AG04450 (cell line): ENCODE data around the gene FHL3. TPM values are rescaled to one million over a fixed set of nuclear protein-coding genes. Genes with fewer than 3 reads are reported as not detected.

Experiments
- CTCF ChIA-PET: fragments of 300-600, 350-600 bp; formaldehyde crosslinking; extraction: SDS; loops from one replicate; lab custom pipeline; 2022; ENCODE audit warnings: antibody characterized with exemption, inconsistent platforms; lab: Charles Lee
- POLR2A ChIA-PET: fragments of 350-600 bp; formaldehyde crosslinking; extraction: SDS; loops from one replicate; lab custom pipeline; 2021; ENCODE audit warnings: antibody characterized with exemption, inconsistent platforms; lab: Yijun Ruan, JAX
- DNase-seq: peaks from one replicate; pipeline ENCODE4 v3.0.0-alpha.2; 2011; ENCODE audit warnings: low read depth, low spot score
- H3K27ac ChIP-seq: one replicate; pipeline ENCODE4 v1.5.1; 2012; ENCODE audit warnings: low read depth, low read length, control low read depth
- H3K27me3 ChIP-seq: one replicate; pipeline ENCODE4 v1.6.0; 2012; ENCODE audit warnings: low read length; ENCODE audit not compliant: control insufficient read depth, insufficient read depth
- H3K4me3 ChIP-seq: 2 replicates; pipeline ENCODE4 v1.5.1; 2011; ENCODE audit warnings: mild to moderate bottlenecking, low read depth, low read length, control low read depth
- H3K9me3 ChIP-seq: 2 replicates; pipeline ENCODE4 v1.5.1; 2012; ENCODE audit warnings: low read length; ENCODE audit not compliant: control insufficient read depth, insufficient read depth
- polyA plus RNA-seq: library from polyadenylated mRNA; depleted of rRNA; stranded (reverse); fragments of >200 nt; gene quantifications from 2 replicates; pipeline ENCODE4 v1.2.3, GENCODE V29; 2011
- TF ChIP-seq, protein P1 (sequence below): IDR thresholded peaks from 2 replicates; pipeline ENCODE4 v1.5.1; 2011; ENCODE audit warnings: low read depth, low read length, control low read depth, inconsistent platforms

FHL3 gene
- polyA plus RNA-seq, 1 experiment = 10.0 TPM

DNA sequence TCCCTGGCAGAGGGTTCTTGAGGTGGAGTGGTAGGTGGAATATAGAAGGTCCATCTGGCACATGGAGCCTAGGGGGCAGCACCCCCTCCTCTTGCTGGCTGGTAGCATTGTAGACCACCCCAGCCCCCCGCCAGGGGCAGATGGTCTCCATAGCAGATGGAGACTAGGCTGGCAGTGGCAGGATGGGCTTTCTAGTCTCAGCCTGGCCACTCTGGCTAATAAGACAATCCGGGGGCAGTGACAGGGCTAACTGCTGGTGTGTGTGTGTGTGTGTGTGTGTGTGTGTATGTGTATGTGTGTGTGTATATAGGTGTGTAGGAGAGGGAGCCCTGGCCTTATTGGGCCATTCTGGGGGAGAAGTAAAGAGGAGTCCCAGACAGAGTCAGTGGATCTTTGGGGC, 23.4 kb upstream of the FHL3 start:
- ChIA-PET POLR2A (interaction anchor here (0.9 to 1.0 kb wide), 2 partner anchors 8 to 108 kb away, joined by 3 to 4 read pairs; no protein-coding TSS in a partner anchor), CTCF (interaction anchor here (1.0 to 4.8 kb wide), 4 partner anchors 9 to 809 kb away, joined by 3 to 39 read pairs (median 20); no protein-coding TSS in a partner anchor)
- H3K4me3 ChIP-seq = no peak overlapping the region
- TF ChIP-seq, protein P1, sequence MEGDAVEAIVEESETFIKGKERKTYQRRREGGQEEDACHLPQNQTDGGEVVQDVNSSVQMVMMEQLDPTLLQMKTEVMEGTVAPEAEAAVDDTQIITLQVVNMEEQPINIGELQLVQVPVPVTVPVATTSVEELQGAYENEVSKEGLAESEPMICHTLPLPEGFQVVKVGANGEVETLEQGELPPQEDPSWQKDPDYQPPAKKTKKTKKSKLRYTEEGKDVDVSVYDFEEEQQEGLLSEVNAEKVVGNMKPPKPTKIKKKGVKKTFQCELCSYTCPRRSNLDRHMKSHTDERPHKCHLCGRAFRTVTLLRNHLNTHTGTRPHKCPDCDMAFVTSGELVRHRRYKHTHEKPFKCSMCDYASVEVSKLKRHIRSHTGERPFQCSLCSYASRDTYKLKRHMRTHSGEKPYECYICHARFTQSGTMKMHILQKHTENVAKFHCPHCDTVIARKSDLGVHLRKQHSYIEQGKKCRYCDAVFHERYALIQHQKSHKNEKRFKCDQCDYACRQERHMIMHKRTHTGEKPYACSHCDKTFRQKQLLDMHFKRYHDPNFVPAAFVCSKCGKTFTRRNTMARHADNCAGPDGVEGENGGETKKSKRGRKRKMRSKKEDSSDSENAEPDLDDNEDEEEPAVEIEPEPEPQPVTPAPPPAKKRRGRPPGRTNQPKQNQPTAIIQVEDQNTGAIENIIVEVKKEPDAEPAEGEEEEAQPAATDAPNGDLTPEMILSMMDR = 0 out of 2 replicates have a peak, but pooled peaks have one; percentile 8
- peak overlapping the region; percentile 80 for H3K27ac ChIP-seq
- no peaks in the 10 kb centered on the region for H3K27me3 ChIP-seq
- DNase-seq = no peak
- H3K9me3 ChIP-seq = no peaks in the 10 kb centered on the region

DNA sequence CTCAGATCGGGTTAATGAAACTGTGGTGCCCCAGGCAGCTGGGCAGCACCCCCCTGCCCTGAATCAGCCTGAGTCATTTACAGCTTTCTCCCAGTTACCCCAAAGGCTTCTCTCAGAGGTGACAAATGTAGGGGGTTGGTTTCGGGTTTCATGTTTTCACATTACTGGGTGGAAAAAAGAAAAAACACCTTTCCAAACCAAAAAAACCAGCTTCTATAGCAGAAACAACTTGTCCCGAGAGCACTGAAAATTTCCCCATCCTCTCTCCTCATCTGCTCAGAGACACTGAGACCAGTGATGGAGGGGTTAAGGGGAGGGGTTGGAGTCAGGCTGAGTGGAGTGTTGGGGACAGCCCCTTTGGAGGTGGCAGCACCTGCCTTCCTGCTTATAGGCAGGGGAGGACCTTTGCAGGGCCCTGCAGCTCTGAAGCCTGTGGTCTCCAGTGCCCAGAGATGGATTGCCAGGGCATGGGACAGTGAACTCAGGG, 22.8 kb upstream of the FHL3 start:
- Histone ChIP-seq H3K27me3 (no peaks in the 10 kb centered on the region), H3K9me3 (no peaks in the 10 kb centered on the region), H3K27ac (no peak overlapping the region), H3K4me3 (no peak overlapping the region)
- TF ChIP-seq, protein P1 = no peak
- no peak for DNase-seq
- ChIA-PET CTCF (interaction anchor here (0.9 to 4.8 kb wide), 5 partner anchors 9 to 806 kb away, joined by 3 to 39 read pairs (median 18); partner anchors contain the start of gene SF3A3), POLR2A (no interaction called here)

DNA sequence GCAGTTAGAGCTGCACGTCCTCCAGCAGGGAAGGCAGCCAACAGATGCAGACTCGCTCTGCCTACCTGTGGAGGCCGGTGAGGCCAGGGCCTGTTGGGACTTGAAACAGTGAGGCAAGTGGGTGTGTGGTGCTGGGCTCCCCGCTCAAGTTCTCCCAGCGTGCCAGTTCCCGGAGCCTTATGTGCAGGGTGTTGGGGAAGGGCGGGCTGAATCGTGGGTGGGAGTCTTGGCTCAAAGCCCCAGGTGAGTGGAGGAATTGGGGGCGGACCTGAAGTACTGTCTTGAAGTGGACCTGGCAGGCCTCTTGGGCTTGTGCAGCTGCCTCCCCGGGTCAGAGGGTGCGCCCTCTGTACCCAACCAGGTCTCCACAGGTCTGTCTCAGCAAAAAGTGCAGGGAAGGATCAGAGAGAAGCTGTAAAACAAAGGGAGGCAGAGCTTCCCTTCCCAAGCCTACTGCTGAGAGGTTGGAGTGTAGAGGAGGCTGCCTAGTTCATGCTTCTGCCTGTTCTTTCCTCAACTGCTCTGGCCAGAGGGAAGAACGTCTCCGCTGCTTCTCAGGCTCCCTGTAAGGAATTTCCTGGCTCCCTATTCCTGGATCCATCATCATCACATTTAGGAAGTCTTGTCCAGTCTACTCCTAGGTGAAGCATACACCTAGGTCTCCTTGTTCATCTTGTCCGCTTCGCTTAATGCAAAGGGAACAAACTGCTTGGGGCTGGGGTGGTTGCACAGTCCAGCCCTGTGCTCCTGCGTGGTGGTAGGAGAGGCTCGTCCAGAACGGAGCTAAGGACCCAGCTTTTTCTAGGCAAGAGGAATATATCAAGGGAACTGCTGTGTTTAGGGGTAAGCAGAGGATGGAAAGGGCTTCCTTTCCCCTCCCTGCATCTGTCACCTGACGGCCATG, 22.1 kb upstream of the FHL3 start:
- ChIA-PET CTCF (interaction anchor here (0.5 to 4.8 kb wide), 12 partner anchors 8 to 1092 kb away, joined by 3 to 39 read pairs (median 4); partner anchors contain the start of gene SF3A3), POLR2A (interaction anchor here (0.6 to 1.3 kb wide), 2 partner anchors 15 to 220 kb away, joined by 3 to 4 read pairs; partner anchors contain the start of genes C1orf122, UTP11 and YRDC)
- no peaks in the 10 kb centered on the region for H3K27me3 ChIP-seq
- H3K27ac ChIP-seq = no peak overlapping the region
- H3K4me3 ChIP-seq = no peak overlapping the region
- DNase-seq = no peak
- no peaks in the 10 kb centered on the region for H3K9me3 ChIP-seq
- TF ChIP-seq, protein P1 = no peak

DNA sequence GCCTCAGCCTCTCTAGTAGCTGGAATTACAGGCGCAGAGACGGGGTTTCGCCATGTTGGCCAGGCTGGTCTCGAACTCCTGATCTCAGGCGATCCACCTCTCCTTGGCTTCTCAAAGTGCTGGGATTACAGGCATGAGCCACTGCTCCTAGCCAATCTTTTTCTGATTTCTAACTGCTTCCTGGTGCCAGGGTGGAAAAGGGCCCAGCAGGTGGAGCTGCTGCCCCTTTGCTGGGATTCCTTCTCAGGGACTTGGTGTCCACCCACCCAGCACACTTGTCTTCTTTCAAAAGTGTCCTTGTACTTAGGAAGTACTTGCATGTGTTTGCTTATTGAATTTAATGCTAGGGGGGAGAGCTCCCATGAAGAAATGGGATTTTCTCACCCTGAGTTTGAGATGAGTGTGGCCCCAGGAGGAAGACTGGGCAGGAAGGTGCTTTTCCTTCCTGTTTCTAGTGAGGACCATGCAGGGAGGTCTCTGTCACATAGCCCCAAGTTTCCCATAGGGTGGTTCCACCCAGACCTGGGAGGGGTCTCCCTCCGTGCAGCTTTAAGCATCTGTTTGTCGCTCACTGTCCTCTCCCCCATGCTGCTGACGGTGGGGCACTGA, 21.4 kb upstream of the FHL3 start:
- Histone ChIP-seq H3K9me3 (no peaks in the 10 kb centered on the region), H3K4me3 (no peak overlapping the region), H3K27ac (no peak overlapping the region), H3K27me3 (no peaks in the 10 kb centered on the region)
- POLR2A ChIA-PET = interaction anchor here (0.6 to 1.3 kb wide), 3 partner anchors 14 to 809 kb away, joined by 3 to 4 read pairs (median 4); partner anchors contain the start of genes C1orf122, UTP11 and YRDC
- TF ChIP-seq, protein P1 = peak; percentile 78
- DNase-seq = no peak
- CTCF ChIA-PET = interaction anchor here (0.5 to 4.8 kb wide), 13 partner anchors 7 to 1092 kb away, joined by 3 to 39 read pairs (median 4); partner anchors contain the start of gene SF3A3
